GM19099 (cell line): ENCODE data around the gene ENOX1.

Experiments used
- POLR2A ChIP-seq: IDR thresholded peaks from 3 replicates; pipeline ENCODE4 v1.6.1; 2011; ENCODE audit warnings: low read depth; ENCODE audit not compliant: insufficient read length; ENCODE audit errors: extremely low read depth

Gene ENOX1

DNA sequence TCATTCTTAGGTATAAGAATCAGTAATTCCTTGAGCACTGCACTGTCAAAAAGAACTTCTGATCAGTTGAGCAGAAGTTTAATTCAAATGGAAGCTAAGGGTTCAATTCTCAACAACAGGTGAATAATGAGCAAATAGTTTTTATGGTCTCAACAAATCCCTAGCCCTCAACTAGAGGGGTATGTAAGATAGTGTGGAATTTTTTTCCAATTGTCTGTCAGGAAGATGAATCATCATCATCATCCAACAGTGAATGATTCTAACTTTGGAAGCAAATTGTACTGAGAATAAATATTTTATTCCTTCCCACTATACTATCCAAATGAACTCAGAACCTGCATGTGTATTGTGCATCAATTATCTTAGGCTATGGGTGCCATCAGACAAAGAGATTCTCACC, 372.7 kb downstream of the ENOX1 start:
- no peak for TF ChIP-seq POLR2A

DNA sequence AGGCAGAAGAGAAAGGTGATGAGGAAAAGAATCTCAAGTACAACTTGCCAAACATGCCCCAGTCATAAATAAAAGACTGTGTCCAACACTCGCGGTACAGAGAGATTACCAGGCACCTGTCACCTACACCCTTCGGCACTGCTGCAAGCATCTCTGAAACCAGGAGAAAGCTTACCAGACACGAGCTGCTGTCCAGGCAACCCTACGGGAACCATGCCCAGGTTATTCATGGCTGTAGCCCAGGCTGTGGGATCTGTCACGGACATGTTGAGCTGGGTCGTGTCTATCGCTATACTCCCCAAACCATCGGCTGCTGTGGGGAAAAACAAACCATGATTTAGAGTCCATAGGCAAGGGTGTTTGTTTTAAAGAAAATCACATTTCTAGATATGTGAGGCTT, 375.0 kb downstream of the ENOX1 start:
- no peak for TF ChIP-seq POLR2A

- no peak for TF ChIP-seq POLR2A
Observed at GRCh38 chr13:43411211-43411610, 375.6 kb downstream of the ENOX1 start.

GRCh38 chr13:43408274-43408673, 378.5 kb downstream of the ENOX1 start:
- TF ChIP-seq POLR2A: no peak

DNA sequence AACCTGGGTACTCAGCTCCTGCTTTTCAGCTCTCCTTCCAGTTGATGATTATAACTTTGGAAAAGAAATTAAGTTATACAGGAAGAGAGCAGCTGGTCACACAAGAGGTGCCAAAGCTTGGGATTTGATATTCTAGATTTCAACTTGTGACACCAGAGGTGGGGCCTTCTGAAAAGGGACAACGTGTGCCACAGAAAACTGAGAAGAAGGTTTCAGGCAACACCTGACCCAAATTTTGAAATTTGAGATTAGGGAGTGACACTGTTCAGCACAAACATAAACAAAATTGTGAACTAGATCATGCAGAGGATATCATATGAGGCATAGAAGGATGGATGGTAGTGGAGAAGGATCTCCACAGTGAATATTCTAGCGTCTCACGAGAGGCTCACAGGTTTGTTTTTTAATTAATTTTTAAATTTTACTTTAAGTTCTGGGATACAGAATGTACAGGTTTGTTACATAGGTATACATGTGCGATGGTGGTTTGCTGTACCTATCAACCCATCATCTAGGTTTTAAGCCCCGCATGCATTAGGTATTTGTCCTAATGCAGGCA, 379.7 kb downstream of the ENOX1 start:
- no peak for TF ChIP-seq POLR2A

- no peak for TF ChIP-seq POLR2A
Observed at GRCh38 chr13:43405457-43405856, 381.3 kb downstream of the ENOX1 start.

GRCh38 chr13:43402380-43402779, 384.4 kb downstream of the ENOX1 start:
- TF ChIP-seq POLR2A: no peak

- TF ChIP-seq POLR2A: no peak
Observed at GRCh38 chr13:43401361-43401760, 385.4 kb downstream of the ENOX1 start.

GRCh38 chr13:43397111-43397510, 389.7 kb downstream of the ENOX1 start:
- no peak for TF ChIP-seq POLR2A

- no peak for TF ChIP-seq POLR2A
Observed at GRCh38 chr13:43391036-43391435, 395.7 kb downstream of the ENOX1 start.

DNA sequence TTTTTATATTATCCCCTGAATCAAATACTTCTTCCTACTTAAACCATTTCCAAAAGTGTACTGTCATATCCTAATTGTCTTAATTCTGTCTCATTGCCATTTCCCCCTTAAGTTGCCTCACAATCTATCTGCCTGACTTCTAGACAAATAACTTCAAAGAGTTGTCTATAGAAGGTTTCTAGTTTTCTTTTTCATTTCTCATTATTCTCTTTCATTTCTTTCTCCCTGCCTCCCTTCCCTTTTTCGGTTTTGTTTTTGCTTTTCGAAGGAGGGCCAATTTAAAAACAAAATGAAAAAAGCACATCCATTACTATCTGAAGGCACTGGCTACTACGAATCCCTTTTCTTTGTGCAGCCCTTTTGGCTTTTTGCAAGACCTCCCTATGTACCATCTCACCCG, 396.2 kb downstream of the ENOX1 start:
- TF ChIP-seq POLR2A: no peak

GRCh38 chr13:43389983-43390382, 396.8 kb downstream of the ENOX1 start:
- no peak for TF ChIP-seq POLR2A

DNA sequence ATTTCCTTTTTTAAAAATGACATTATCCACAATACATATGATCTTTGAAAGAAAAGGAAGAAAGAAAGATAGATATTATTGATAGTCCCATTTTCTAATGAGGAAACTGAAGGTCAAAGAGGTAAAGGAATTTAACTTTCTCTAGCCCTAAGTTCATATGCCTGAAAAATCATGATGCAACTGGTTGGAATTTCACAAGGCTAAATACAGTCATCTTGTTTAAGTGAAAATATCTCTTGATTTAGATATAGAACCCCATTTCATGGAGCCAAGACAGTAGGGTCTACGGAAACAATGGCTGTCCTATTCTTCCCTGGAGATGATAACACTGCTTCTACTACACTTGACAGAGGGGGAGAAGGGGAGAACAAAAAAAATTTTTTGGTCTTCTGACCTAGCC, 397.2 kb downstream of the ENOX1 start:
- TF ChIP-seq POLR2A: no peak

DNA sequence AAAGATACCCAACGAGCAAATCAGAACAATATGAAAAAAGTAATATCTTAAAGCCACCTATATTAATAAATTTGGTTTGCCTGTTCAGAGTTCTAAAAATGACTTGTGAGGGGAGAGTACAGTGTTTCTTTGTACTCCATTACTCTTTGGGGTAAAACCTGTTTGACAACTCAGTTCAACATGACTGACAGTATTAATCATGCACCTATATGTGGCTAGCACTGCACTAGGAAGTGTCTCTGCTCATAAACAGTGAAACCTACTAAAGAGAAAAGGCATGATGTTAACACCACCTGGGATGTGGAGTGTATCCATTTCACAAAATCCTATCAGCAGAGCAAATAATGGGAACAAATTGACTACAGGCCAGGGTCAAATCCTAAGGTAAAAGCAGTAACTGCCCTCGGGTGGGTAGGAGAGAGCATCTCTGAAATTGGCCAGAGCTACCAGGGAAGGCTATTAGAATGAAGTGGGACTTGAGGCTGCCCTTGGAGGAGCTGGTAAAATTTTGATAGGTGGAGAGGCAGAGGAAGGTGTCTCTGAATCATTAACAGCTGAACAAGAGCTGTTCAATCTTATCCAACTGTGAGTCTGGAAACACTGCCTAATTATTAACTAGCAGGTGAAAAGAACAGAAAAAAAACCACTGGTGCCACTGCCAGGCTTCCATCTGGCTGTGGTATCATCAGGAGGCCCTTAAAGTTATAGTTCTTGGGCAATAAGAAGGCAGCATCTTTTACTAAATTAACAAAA, 398.3 kb downstream of the ENOX1 start:
- peak; percentile 35 for TF ChIP-seq POLR2A

GRCh38 chr13:43387880-43388279, 398.9 kb downstream of the ENOX1 start:
- no peak for TF ChIP-seq POLR2A

DNA sequence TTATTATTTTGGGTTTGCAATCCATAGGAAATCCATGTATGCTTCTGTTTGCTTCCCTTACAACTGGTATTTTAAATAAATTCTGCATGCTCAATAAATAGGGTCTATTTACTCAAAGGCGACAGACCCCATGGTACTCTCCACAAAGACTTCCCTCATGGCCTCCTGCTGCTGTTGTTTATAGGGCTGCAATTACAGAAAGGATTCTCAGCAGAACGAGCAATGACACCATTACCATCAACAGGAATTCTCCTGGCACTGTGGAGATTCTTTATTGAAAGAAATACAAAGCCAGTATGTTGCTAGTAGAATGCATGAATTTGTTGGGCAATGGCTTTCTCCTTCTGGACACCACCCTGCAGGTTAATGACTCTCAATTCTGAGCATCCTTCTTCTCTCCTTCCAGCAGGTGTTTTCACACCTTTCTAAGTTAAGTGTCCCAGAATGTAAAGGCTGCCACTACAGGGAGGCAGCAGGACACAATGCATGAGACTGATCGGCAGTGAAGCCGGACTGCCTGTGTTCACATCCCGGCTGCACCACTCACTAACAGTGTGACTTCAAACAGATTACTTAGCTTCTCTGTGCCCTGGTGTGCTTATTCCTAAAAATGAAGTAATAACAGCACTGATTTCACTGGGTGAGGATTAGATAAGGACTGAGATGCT, 403.1 kb downstream of the ENOX1 start:
- no peak for TF ChIP-seq POLR2A
